ENCODE measurements around the gene KPTN. TPM values are rescaled to one million over a fixed set of nuclear protein-coding genes. Genes with fewer than 3 reads are reported as not detected.

Gene KPTN
- total RNA-seq, 1 experiment from 2014 or later, result 23.8 TPM

DNA sequence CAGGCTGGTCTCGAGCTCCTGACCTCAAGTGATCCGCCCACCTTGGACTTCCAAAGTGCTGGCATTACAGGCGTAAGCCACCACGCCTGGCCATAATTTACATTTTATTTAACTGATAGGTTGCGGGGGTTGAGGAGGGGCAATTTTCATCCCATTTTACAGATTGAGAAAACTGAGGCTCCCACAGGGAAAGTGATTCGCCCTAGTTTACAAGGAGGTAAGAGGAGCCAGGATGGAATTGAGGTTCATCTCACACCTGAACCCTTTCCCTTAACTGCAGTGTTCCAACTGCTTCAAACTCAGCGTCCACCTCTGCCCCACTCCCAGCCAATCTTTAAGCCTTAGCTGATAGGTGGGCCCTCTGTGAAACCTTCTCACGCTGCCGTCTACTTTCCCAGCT is 34.8 kb upstream of the KPTN start:
- CTCF ChIA-PET, result no interaction called here
- BruUV-seq (replicated peaks), result no TSS peak

DNA sequence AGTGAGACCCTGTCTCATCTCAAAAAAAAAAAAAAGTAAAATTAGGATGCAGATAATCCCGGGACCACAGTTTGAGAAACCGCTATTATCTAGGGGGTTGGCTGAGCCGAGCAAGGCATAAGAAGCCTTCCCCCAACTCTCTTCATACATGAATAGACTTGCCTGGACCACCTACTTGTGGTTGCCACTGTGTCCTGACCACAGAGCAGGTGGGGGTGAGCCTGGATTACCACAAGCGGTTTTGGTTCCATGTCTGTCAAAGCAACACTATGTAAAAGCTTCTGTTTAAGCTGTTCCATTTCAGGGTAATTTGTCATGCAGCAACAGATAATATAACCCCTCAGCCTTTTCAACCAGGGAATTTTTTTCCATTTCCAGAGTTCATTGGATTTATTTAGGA is 34.1 kb upstream of the KPTN start:
- H3K27me3 ChIP-seq (ENCODE audit: insufficient read depth, low read length), result no peaks in the 10 kb centered on the region
- H3K79me2 ChIP-seq (ENCODE audit: insufficient read depth, low read length), result peaks cover 17% of the 10 kb centered on the region
- intact Hi-C loops (cut with micrococcal nuclease), result no loop called here
- ATAC-seq, result no peak
- CTCF ChIA-PET, result no interaction called here
- H3K4me3 ChIP-seq (replicated peaks in 1 of 2; ENCODE audit: low read depth in 1 of 2, low read length in 2 of 2), result no peak overlapping the region
- H3K4me1 ChIP-seq (ENCODE audit: control insufficient read depth in 1 of 2, insufficient read depth in 2 of 2, low read length in 2 of 2), result peaks cover 8 to 21% of the 10 kb centered on the region in 2 experiments; a peak in 3 of 4 replicates
- H3K9me3 ChIP-seq (ENCODE audit: control insufficient read depth in 1 of 2, insufficient read depth in 1 of 2, low read depth in 1 of 2, low read length in 2 of 2), result no peaks in the 10 kb centered on the region
- no peaks in the 10 kb centered on the region for H3K36me3 ChIP-seq (ENCODE audit: control insufficient read depth in 1 of 2, insufficient read depth in 2 of 2, low read length in 2 of 2)
- no peaks in the 10 kb centered on the region for H4K20me1 ChIP-seq (ENCODE audit: insufficient read depth)
- DNase-seq (ENCODE audit: low read depth, low spot score), result no peak
- POLR2A ChIA-PET, result no interaction called here
- no peak overlapping the region for H3K4me2 ChIP-seq (ENCODE audit: low read length)
- no peaks in the 10 kb centered on the region for H3K9me2 ChIP-seq (ENCODE audit: insufficient read depth)
- BruUV-seq (replicated peaks), result no TSS peak
- H3K9ac ChIP-seq (ENCODE audit: low read length), result no peak overlapping the region
- no peak overlapping the region for H2AFZ ChIP-seq (ENCODE audit: low read depth, low read length, poor library complexity, severe bottlenecking)
- no peak overlapping the region for H3K27ac ChIP-seq (ENCODE audit: low read depth, low read length)
- RAD21 ChIA-PET (ENCODE audit: low non-redundant PET in 1 of 2, low total read pairs in 2 of 2, uncharacterized antibody in 2 of 2, unreplicated experiment in 2 of 2), result no interaction called here
- TF ChIP-seq, protein P1, sequence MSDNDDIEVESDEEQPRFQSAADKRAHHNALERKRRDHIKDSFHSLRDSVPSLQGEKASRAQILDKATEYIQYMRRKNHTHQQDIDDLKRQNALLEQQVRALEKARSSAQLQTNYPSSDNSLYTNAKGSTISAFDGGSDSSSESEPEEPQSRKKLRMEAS (IDR thresholded peaks at IDR 0.05), result no peak
- TF ChIP-seq, protein P2, sequence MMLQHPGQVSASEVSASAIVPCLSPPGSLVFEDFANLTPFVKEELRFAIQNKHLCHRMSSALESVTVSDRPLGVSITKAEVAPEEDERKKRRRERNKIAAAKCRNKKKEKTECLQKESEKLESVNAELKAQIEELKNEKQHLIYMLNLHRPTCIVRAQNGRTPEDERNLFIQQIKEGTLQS (IDR thresholded peaks at IDR 0.05), result no peak
- no peak for TF ChIP-seq ZFX (IDR thresholded peaks at IDR 0.05)
- no peak for TF ChIP-seq SP1 (IDR thresholded peaks at IDR 0.05; ENCODE audit: low read depth)
- TF ChIP-seq EZH2 (IDR thresholded peaks at IDR 0.05), result no peak
- TF ChIP-seq POLR2A (IDR thresholded peaks at IDR 0.05; ENCODE audit: borderline replicate concordance, extremely low read depth, insufficient read depth, insufficient read length), result no peak
- no peak for TF ChIP-seq RAD21 (IDR thresholded peaks at IDR 0.05; ENCODE audit: low read depth)
- no peak for TF ChIP-seq JUND (IDR thresholded peaks at IDR 0.05)
- no peak for TF ChIP-seq CEBPB (IDR thresholded peaks at IDR 0.05; ENCODE audit: low read depth)
- TF ChIP-seq, protein P3, sequence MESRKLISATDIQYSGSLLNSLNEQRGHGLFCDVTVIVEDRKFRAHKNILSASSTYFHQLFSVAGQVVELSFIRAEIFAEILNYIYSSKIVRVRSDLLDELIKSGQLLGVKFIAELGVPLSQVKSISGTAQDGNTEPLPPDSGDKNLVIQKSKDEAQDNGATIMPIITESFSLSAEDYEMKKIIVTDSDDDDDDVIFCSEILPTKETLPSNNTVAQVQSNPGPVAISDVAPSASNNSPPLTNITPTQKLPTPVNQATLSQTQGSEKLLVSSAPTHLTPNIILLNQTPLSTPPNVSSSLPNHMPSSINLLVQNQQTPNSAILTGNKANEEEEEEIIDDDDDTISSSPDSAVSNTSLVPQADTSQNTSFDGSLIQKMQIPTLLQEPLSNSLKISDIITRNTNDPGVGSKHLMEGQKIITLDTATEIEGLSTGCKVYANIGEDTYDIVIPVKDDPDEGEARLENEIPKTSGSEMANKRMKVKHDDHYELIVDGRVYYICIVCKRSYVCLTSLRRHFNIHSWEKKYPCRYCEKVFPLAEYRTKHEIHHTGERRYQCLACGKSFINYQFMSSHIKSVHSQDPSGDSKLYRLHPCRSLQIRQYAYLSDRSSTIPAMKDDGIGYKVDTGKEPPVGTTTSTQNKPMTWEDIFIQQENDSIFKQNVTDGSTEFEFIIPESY (IDR thresholded peaks at IDR 0.05; ENCODE audit: extremely low read depth, insufficient replicate concordance, low read length), result no peak
- TF ChIP-seq SIN3A (IDR thresholded peaks at IDR 0.05; ENCODE audit: low read depth), result no peak

More for the DNA sequence above, 34.8 kb upstream of the KPTN start:
- no peak overlapping the region for H2AFZ ChIP-seq (ENCODE audit: low read depth, low read length, poor library complexity, severe bottlenecking)
- peaks cover 10% of the 10 kb centered on the region for H3K79me2 ChIP-seq (ENCODE audit: insufficient read depth, low read length)
- H3K9ac ChIP-seq (ENCODE audit: low read length), result no peak overlapping the region
- H3K27ac ChIP-seq (ENCODE audit: low read depth, low read length), result no peak overlapping the region
- no peaks in the 10 kb centered on the region for H3K36me3 ChIP-seq (ENCODE audit: control insufficient read depth in 1 of 2, insufficient read depth in 2 of 2, low read length in 2 of 2)
- ChIA-PET POLR2A (no interaction called here), RAD21 (ENCODE audit: low non-redundant PET in 1 of 2, low total read pairs in 2 of 2, uncharacterized antibody in 2 of 2, unreplicated experiment in 2 of 2) (no interaction called here)
- no peak for DNase-seq (ENCODE audit: low read depth, low spot score)
- TF ChIP-seq, protein P3 (IDR thresholded peaks at IDR 0.05; ENCODE audit: extremely low read depth, insufficient replicate concordance, low read length), result no peak
- TF ChIP-seq SRF (IDR thresholded peaks at IDR 0.05; ENCODE audit: low read depth), result no peak
- no peak for TF ChIP-seq SP1 (IDR thresholded peaks at IDR 0.05; ENCODE audit: low read depth)
- TF ChIP-seq, protein P1 (IDR thresholded peaks at IDR 0.05), result no peak
- no peak for TF ChIP-seq SIN3A (IDR thresholded peaks at IDR 0.05; ENCODE audit: low read depth)
- TF ChIP-seq CBX3 (IDR thresholded peaks at IDR 0.05; ENCODE audit: low read depth), result no peak
- no peak for TF ChIP-seq EZH2 (IDR thresholded peaks at IDR 0.05)
- TF ChIP-seq EZH2phosphoT487 (IDR thresholded peaks at IDR 0.05; ENCODE audit: borderline replicate concordance), result no peak
- no peaks in the 10 kb centered on the region for H3K27me3 ChIP-seq (ENCODE audit: insufficient read depth, low read length)
- H3K4me2 ChIP-seq (ENCODE audit: low read length), result no peak overlapping the region
- no peak for ATAC-seq
- peaks cover 5 to 14% of the 10 kb centered on the region in 2 experiments; a peak in 3 of 4 replicates for H3K4me1 ChIP-seq (ENCODE audit: control insufficient read depth in 1 of 2, insufficient read depth in 2 of 2, low read length in 2 of 2)
- H3K9me3 ChIP-seq (ENCODE audit: control insufficient read depth in 1 of 2, insufficient read depth in 1 of 2, low read depth in 1 of 2, low read length in 2 of 2), result no peaks in the 10 kb centered on the region
- H3K9me2 ChIP-seq (ENCODE audit: insufficient read depth), result no peaks in the 10 kb centered on the region
- no peaks in the 10 kb centered on the region for H4K20me1 ChIP-seq (ENCODE audit: insufficient read depth)
- intact Hi-C loops (cut with micrococcal nuclease), result no loop called here
- no peak overlapping the region for H3K4me3 ChIP-seq (replicated peaks in 1 of 2; ENCODE audit: low read depth in 1 of 2, low read length in 2 of 2)

All from HCT116 (cell line).